HepG2 (cell line): ENCODE measurements around the gene MPV17L2. TPM values are rescaled to one million over a fixed set of nuclear protein-coding genes. Genes with fewer than 3 reads are reported as not detected.
A peak's percentile ranks its signal among the peaks of the same experiment; 100 is the strongest.

Experiments
- AGO2 ChIP-seq: fragments of 200-400 bp; formaldehyde crosslinking; optimal IDR thresholded peaks from 2 replicates; pipeline ENCODE3; 2017; ENCODE audit warnings: mild to moderate bottlenecking, low read depth, low read length, moderate library complexity
- GATA4 ChIP-seq: sonication (generic); IDR thresholded peaks from 2 replicates; pipeline ENCODE4 v1.6.1; 2016; ENCODE audit warnings: antibody characterized with exemption, low read depth, borderline replicate concordance
- GPN1 ChIP-seq: sonication (generic); formaldehyde crosslinking; IDR thresholded peaks from 2 replicates; pipeline ENCODE4 v1.5.1; 2020; ENCODE audit warnings: missing genetic modification reagents, borderline replicate concordance
- GZF1 ChIP-seq: sonication (generic); formaldehyde crosslinking; IDR thresholded peaks from 2 replicates; pipeline ENCODE4 v1.5.1; 2020; ENCODE audit warnings: mild to moderate bottlenecking, missing genetic modification reagents
- HMGXB4 ChIP-seq, 2 experiments: sonication (generic) in 1 of 2; formaldehyde crosslinking in 1 of 2; IDR thresholded peaks; 2 replicates each; pipeline versions ENCODE4 v1.4.0 to v1.6.1; 2018 to 2020; ENCODE audit warnings: missing genetic modification reagents in 2 of 2, borderline replicate concordance in 1 of 2, low read depth in 1 of 2, mild to moderate bottlenecking in 1 of 2, missing biosample characterization in 1 of 2
- HOXA9 ChIP-seq: sonication (generic); formaldehyde crosslinking; IDR thresholded peaks from 2 replicates; pipeline ENCODE4 v1.8.1; 2022; ENCODE audit warnings: missing genetic modification reagents, mild to moderate bottlenecking, moderate library complexity, borderline replicate concordance
- MXI1 ChIP-seq: IDR thresholded peaks from 3 replicates; pipeline ENCODE4 v1.6.1; 2012; ENCODE audit warnings: low read depth, low read length, inconsistent platforms, borderline replicate concordance
- PTBP1 ChIP-seq: fragments of 200-400 bp; formaldehyde crosslinking; IDR thresholded peaks from 2 replicates; pipeline ENCODE4 v1.6.1; 2018; ENCODE audit warnings: low read length, low read depth; ENCODE audit not compliant: poor library complexity, severe bottlenecking
- RAD21 ChIP-seq: fragments of 450-650 bp; formaldehyde crosslinking; IDR thresholded peaks from 2 replicates; pipeline ENCODE4 v1.5.0; 2020; ENCODE audit warnings: mild to moderate bottlenecking
- ZBTB49 ChIP-seq: sonication (generic); formaldehyde crosslinking; IDR thresholded peaks from 2 replicates; pipeline ENCODE4 v1.4.0; 2020; ENCODE audit warnings: missing genetic modification reagents, borderline replicate concordance
- ZFP41 ChIP-seq: sonication (generic); formaldehyde crosslinking; IDR thresholded peaks from 2 replicates; pipeline ENCODE4 v1.4.0; 2020; ENCODE audit warnings: mild to moderate bottlenecking, missing genetic modification reagents, borderline replicate concordance
- ZGPAT ChIP-seq: IDR thresholded peaks from 2 replicates; pipeline ENCODE4 v1.6.1; 2016; ENCODE audit warnings: mild to moderate bottlenecking
- ZHX1 ChIP-seq: sonication (generic); formaldehyde crosslinking; IDR thresholded peaks from 2 replicates; pipeline ENCODE4 v1.8.1; 2022; ENCODE audit warnings: low read depth, mild to moderate bottlenecking, missing genetic modification reagents
- ZNF253 ChIP-seq: sonication (generic); formaldehyde crosslinking; IDR thresholded peaks from 2 replicates; pipeline ENCODE4 v1.8.0; 2022; ENCODE audit warnings: mild to moderate bottlenecking, missing genetic modification reagents, borderline replicate concordance
- ZNF629 ChIP-seq: sonication (generic); formaldehyde crosslinking; conservative IDR thresholded peaks from 2 replicates; pipeline ENCODE4 v1.5.0; 2020; ENCODE audit warnings: missing genetic modification reagents
- ZNF768 ChIP-seq: sonication (generic); formaldehyde crosslinking; IDR thresholded peaks from 2 replicates; pipeline ENCODE4 v1.4.0; 2020; ENCODE audit warnings: missing genetic modification reagents
- ZNF800 ChIP-seq: sonication (generic); formaldehyde crosslinking; IDR thresholded peaks from 2 replicates; pipeline ENCODE4 v1.4.0; 2020; ENCODE audit warnings: missing genetic modification reagents
- polyA plus RNA-seq, 8 experiments: library from polyadenylated mRNA; depleted of rRNA in 3 of 8; stranded (reverse) in 7 of 8; unstranded in 1 of 8; fragments of >200 nt; fragmentation: Illumina TruSeq in 4 of 8; extraction: Trizol in 4 of 8; gene quantifications; 2 replicates each; pipeline versions ENCODE4 v1.2.1 to v1.2.3, GENCODE V29; 2011 to 2016; ENCODE audit warnings: low read depth in 4 of 8, missing spikeins in 1 of 8, mixed read lengths in 1 of 8; ENCODE audit not compliant: insufficient read depth in 1 of 8
- total RNA-seq, 5 experiments: library from RNA; depleted of rRNA; stranded (reverse); fragments of >200 nt; fragmentation: Illumina TruSeq; extraction: Trizol; gene quantifications; 2 replicates each; pipeline ENCODE4 v1.2.3, GENCODE V29; 2016; ENCODE audit warnings: low read depth in 1 of 5

MPV17L2 gene
- total and polyA plus RNA-seq, 2 of the 13 experiments (the other 11 are each of a cell fraction or from before 2014, with no cell fraction given), result 13.6 to 16.7 TPM

- TF ChIP-seq ZHX1 (CRISPR knock-in tag) (0 out of 2 replicates have a peak, but pooled peaks have one; percentile 11), HMGXB4 (CRISPR knock-in tag; IDR thresholded peaks at IDR 0.05; ENCODE audit: borderline replicate concordance in 1 of 2, low read depth in 1 of 2) (peak; percentile 54 to 72; a peak in 2 of 4 replicates), ZNF800 (peak; percentile 87; the same call in 1 of the 2 replicates), ZFP41 (no peak), PTBP1 (no peak), ZGPAT (CRISPR knock-in tag) (peak; percentile 87), GPN1 (peak; percentile 83; the same call in 1 of the 2 replicates), AGO2 (no peak), ZNF768 (CRISPR knock-in tag) (peak; percentile 75), ZBTB49 (CRISPR knock-in tag) (peak; percentile 96; the same call in 1 of the 2 replicates), GZF1 (CRISPR knock-in tag) (peak; percentile 79; the same call in 1 of the 2 replicates), ZNF253 (CRISPR knock-in tag) (no peak; the same call in 1 of the 2 replicates), RAD21 (CRISPR knock-in tag) (no peak; the same call in 1 of the 2 replicates), ZNF629 (0 out of 2 replicates have a peak, but pooled peaks have one; percentile 13), GATA4 (no peak), HOXA9 (CRISPR knock-in tag) (peak; percentile 92; the same call in 1 of the 2 replicates), MXI1 (peak; percentile 88)
These were observed 40.3 kb downstream of the MPV17L2 start (continued) for GRCh38 chr19:18233224-18233825.
